Suprapubic skin (tissue), 4 donors: ENCODE data around the gene LRRC1.

ENCODE experiments used
- EP300 ChIP-seq: sonication (generic); formaldehyde crosslinking; IDR thresholded peaks from one replicate; pipeline ENCODE4 v1.6.1; 2017; ENCODE audit warnings: antibody characterized with exemption
- POLR2A ChIP-seq, 2 donors: fragments of 450-650 bp; IDR thresholded peaks; one replicate each; pipeline ENCODE4 v1.6.1; 2017; ENCODE audit warnings: antibody characterized with exemption in 2 of 2, mild to moderate bottlenecking in 2 of 2, moderate library complexity in 2 of 2
- POLR2AphosphoS5 ChIP-seq, 3 donors: sonication (generic); formaldehyde crosslinking; IDR thresholded peaks; one replicate each; pipeline ENCODE4 v1.6.1; 2017; ENCODE audit warnings: antibody characterized with exemption in 3 of 3
- TF ChIP-seq, protein P1 (sequence below), 2 donors: fragments of 200-600 bp in 1 of 2; fragments of 450-650 bp in 1 of 2; sonication (generic) in 1 of 2; IDR thresholded peaks; one replicate each; pipeline ENCODE4 v1.5.1; 2016 to 2019; ENCODE audit warnings: antibody characterized with exemption in 2 of 2, mild to moderate bottlenecking in 1 of 2, moderate library complexity in 1 of 2

DNA sequence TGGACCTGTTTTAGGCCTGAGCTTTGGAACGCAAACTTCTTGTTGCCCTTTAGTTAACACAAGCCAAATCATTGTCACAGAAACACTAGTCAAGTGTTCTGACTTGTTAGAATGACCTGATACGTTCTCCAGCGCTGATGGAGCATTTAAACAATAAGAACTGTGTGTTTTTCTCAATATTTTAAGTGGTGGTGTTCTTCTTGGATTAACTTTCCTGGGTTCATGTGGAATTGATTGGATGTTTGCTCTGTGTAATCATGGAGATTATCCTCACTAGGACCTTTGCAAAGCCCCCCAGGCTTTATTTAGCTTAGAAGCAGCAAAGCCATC is 1.6 kb downstream of the LRRC1 start:
- no peak for TF ChIP-seq POLR2A (IDR thresholded peaks at IDR 0.05)
- TF ChIP-seq, protein P1, sequence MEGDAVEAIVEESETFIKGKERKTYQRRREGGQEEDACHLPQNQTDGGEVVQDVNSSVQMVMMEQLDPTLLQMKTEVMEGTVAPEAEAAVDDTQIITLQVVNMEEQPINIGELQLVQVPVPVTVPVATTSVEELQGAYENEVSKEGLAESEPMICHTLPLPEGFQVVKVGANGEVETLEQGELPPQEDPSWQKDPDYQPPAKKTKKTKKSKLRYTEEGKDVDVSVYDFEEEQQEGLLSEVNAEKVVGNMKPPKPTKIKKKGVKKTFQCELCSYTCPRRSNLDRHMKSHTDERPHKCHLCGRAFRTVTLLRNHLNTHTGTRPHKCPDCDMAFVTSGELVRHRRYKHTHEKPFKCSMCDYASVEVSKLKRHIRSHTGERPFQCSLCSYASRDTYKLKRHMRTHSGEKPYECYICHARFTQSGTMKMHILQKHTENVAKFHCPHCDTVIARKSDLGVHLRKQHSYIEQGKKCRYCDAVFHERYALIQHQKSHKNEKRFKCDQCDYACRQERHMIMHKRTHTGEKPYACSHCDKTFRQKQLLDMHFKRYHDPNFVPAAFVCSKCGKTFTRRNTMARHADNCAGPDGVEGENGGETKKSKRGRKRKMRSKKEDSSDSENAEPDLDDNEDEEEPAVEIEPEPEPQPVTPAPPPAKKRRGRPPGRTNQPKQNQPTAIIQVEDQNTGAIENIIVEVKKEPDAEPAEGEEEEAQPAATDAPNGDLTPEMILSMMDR (IDR thresholded peaks at IDR 0.05), result no peak
- TF ChIP-seq POLR2AphosphoS5 (IDR thresholded peaks at IDR 0.05), result no peak
- TF ChIP-seq EP300, result no peak
